Measurements from ENCODE around the gene ABAT.
"Not testable (repeated sequence)": the region's sequence is repeated elsewhere in the genome, so short reads cannot be mapped to it uniquely, and the experiment has no call there.

ABAT gene

GRCh38 chr16:8798535-8799157 lies 124.2 kb downstream of the ABAT start:
- TF ChIP-seq ZNF384 (IDR thresholded peaks at IDR 0.05) (no peak), SP1 (IDR thresholded peaks at IDR 0.05) (no peak), NFRKB (IDR thresholded peaks at IDR 0.05) (no peak), BHLHE40 (IDR thresholded peaks at IDR 0.05; ENCODE audit: borderline replicate concordance) (no peak), LEF1 (IDR thresholded peaks at IDR 0.05; ENCODE audit: borderline replicate concordance) (no peak), FOXA1 (IDR thresholded peaks at IDR 0.05) (no peak), L3MBTL2 (conservative IDR thresholded peaks at IDR 0.05) (no peak), HDGF (IDR thresholded peaks at IDR 0.05; ENCODE audit: borderline replicate concordance) (no peak), FOXK2 (IDR thresholded peaks at IDR 0.05) (no peak), ARNT (IDR thresholded peaks at IDR 0.05) (no peak), CTBP1 (IDR thresholded peaks at IDR 0.05; ENCODE audit: borderline replicate concordance) (no peak), SUZ12 (IDR thresholded peaks at IDR 0.05) (no peak), ELF4 (IDR thresholded peaks at IDR 0.05) (no peak), TARDBP (IDR thresholded peaks at IDR 0.05) (no peak), FOXM1 (IDR thresholded peaks at IDR 0.05; ENCODE audit: borderline replicate concordance) (no peak)
- TF ChIP-seq, protein P1, sequence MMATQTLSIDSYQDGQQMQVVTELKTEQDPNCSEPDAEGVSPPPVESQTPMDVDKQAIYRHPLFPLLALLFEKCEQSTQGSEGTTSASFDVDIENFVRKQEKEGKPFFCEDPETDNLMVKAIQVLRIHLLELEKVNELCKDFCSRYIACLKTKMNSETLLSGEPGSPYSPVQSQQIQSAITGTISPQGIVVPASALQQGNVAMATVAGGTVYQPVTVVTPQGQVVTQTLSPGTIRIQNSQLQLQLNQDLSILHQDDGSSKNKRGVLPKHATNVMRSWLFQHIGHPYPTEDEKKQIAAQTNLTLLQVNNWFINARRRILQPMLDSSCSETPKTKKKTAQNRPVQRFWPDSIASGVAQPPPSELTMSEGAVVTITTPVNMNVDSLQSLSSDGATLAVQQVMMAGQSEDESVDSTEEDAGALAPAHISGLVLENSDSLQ (IDR thresholded peaks at IDR 0.05) = no peak
- ChIA-PET POLR2A (no interaction called here), CTCF (no interaction called here)
- no peak for DNase-seq (ENCODE audit: extremely low spot score)

- DNase-seq (ENCODE audit: extremely low spot score) = no peak
- ChIA-PET CTCF (no interaction called here), POLR2A (no interaction called here)
- TF ChIP-seq SP1 (IDR thresholded peaks at IDR 0.05) (no peak), FOXK2 (IDR thresholded peaks at IDR 0.05) (no peak), HDGF (IDR thresholded peaks at IDR 0.05; ENCODE audit: borderline replicate concordance) (no peak), L3MBTL2 (conservative IDR thresholded peaks at IDR 0.05) (no peak), ELF4 (IDR thresholded peaks at IDR 0.05) (no peak), FOXA1 (IDR thresholded peaks at IDR 0.05) (no peak), FOXM1 (IDR thresholded peaks at IDR 0.05; ENCODE audit: borderline replicate concordance) (no peak), LEF1 (IDR thresholded peaks at IDR 0.05; ENCODE audit: borderline replicate concordance) (no peak), NFRKB (IDR thresholded peaks at IDR 0.05) (no peak), TARDBP (IDR thresholded peaks at IDR 0.05) (no peak)
- TF ChIP-seq, protein P1 (IDR thresholded peaks at IDR 0.05) = no peak
Observed at GRCh38 chr16:8801701-8802100, 127.3 kb downstream of the ABAT start.

DNA sequence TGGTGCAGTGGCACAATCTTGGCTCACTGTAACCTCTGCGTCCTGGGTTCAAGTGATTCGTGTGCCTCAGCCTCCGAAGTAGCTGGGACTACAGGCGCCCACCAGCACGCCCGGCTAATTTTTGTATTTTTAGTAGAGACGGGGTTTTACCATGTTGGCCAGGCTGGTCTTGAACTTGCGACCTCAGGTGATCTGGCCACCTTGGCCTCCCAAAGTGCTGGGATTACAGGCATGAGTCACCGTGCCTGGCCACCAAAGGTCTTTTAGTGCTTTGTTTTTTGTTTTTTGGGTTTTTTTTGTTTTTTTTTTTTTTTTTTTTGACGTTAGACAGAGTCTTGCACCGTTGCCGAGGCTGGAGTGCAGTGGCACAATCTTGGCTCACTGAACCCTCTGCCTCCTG lies 129.3 kb downstream of the ABAT start:
- POLR2A ChIA-PET; CTCF ChIA-PET; DNase-seq (ENCODE audit: extremely low spot score): not testable (repeated sequence)

DNA sequence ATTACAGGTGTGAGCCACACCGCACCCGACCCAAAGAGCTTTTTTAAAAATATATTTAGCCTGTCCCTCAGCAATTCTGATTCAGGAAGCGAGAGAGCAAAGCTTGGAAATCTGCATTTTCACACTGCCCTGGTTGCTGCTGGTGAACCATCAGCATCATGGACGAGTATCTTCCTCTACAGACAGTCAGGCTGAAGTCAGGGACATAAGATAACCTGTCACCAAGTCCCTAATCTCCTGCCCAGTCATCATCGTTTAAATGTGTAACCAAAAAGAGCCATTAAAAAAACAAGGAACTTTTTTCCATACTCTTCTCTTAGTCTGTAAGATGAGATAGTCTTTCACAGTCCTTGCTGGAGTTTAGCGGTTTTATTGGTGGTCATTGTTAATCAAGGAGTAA lies 129.9 kb downstream of the ABAT start:
- no peak for DNase-seq (ENCODE audit: extremely low spot score)
- CTCF ChIA-PET = no interaction called here
- TF ChIP-seq ZNF384 (IDR thresholded peaks at IDR 0.05) = no peak
- POLR2A ChIA-PET = no interaction called here

- ChIA-PET POLR2A (no interaction called here), CTCF (no interaction called here)
- DNase-seq (ENCODE audit: extremely low spot score) = no peak
- TF ChIP-seq NFRKB (IDR thresholded peaks at IDR 0.05) (no peak), BHLHE40 (IDR thresholded peaks at IDR 0.05; ENCODE audit: borderline replicate concordance) (no peak), HDGF (IDR thresholded peaks at IDR 0.05; ENCODE audit: borderline replicate concordance) (no peak), SUZ12 (IDR thresholded peaks at IDR 0.05) (no peak), LEF1 (IDR thresholded peaks at IDR 0.05; ENCODE audit: borderline replicate concordance) (no peak), ELF4 (IDR thresholded peaks at IDR 0.05) (no peak), CTBP1 (IDR thresholded peaks at IDR 0.05; ENCODE audit: borderline replicate concordance) (no peak), ARNT (IDR thresholded peaks at IDR 0.05) (no peak), FOXK2 (IDR thresholded peaks at IDR 0.05) (no peak), ZNF384 (IDR thresholded peaks at IDR 0.05) (no peak), SP1 (IDR thresholded peaks at IDR 0.05) (no peak), FOXM1 (IDR thresholded peaks at IDR 0.05; ENCODE audit: borderline replicate concordance) (no peak), L3MBTL2 (conservative IDR thresholded peaks at IDR 0.05) (no peak), TARDBP (IDR thresholded peaks at IDR 0.05) (no peak), FOXA1 (IDR thresholded peaks at IDR 0.05) (no peak)
- TF ChIP-seq, protein P1 (IDR thresholded peaks at IDR 0.05) = no peak
Observed at GRCh38 chr16:8806272-8806983, 132.0 kb downstream of the ABAT start.

DNA sequence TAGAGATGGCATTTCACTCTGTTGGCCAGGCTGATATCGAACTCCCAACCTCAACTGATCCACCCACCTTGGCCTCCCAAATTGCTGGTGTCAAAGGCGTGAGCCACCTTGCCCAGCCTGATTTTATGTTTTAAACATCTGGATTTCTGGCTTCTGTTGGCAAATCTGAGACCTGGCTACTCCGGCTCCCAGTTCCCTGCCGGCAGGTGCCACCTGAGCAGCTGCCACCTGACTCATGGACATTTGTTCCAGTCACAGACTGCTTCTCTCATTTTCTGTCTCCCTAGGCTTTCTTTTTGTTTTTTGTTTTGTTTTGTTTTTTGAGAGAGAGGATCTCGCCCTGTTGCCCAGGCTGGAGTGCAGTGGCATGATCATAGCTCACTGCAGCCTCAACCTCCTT lies 132.8 kb downstream of the ABAT start:
- CTCF ChIA-PET = no interaction called here
- DNase-seq (ENCODE audit: extremely low spot score) = no peak
- POLR2A ChIA-PET = no interaction called here
- no peak for TF ChIP-seq ARNT (IDR thresholded peaks at IDR 0.05)
- no peak for TF ChIP-seq TARDBP (IDR thresholded peaks at IDR 0.05)
- TF ChIP-seq BHLHE40 (IDR thresholded peaks at IDR 0.05; ENCODE audit: borderline replicate concordance) = no peak
- TF ChIP-seq HDGF (IDR thresholded peaks at IDR 0.05; ENCODE audit: borderline replicate concordance) = no peak
- no peak for TF ChIP-seq LEF1 (IDR thresholded peaks at IDR 0.05; ENCODE audit: borderline replicate concordance)
- TF ChIP-seq FOXA1 (IDR thresholded peaks at IDR 0.05) = no peak
- no peak for TF ChIP-seq ZNF384 (IDR thresholded peaks at IDR 0.05)
- no peak for TF ChIP-seq CTBP1 (IDR thresholded peaks at IDR 0.05; ENCODE audit: borderline replicate concordance)
- TF ChIP-seq, protein P1 (IDR thresholded peaks at IDR 0.05) = no peak
- no peak for TF ChIP-seq FOXK2 (IDR thresholded peaks at IDR 0.05)
- no peak for TF ChIP-seq ELF4 (IDR thresholded peaks at IDR 0.05)
- TF ChIP-seq SUZ12 (IDR thresholded peaks at IDR 0.05) = no peak
- no peak for TF ChIP-seq L3MBTL2 (conservative IDR thresholded peaks at IDR 0.05)
- TF ChIP-seq SP1 (IDR thresholded peaks at IDR 0.05) = no peak
- TF ChIP-seq NFRKB (IDR thresholded peaks at IDR 0.05) = no peak
- TF ChIP-seq FOXM1 (IDR thresholded peaks at IDR 0.05; ENCODE audit: borderline replicate concordance) = no peak

Data from HEK293T (cell line).